HG03442 (cell line): ENCODE measurements around the gene CTNNA2.

ENCODE experiments used
- ATAC-seq: cut with Tn5 transposase; IDR thresholded peaks from one replicate; pipeline ENCODE4 v1.9.1; 2021; ENCODE audit warnings: mild to moderate bottlenecking, moderate library complexity; ENCODE audit not compliant: unreplicated experiment

The CTNNA2 gene

DNA sequence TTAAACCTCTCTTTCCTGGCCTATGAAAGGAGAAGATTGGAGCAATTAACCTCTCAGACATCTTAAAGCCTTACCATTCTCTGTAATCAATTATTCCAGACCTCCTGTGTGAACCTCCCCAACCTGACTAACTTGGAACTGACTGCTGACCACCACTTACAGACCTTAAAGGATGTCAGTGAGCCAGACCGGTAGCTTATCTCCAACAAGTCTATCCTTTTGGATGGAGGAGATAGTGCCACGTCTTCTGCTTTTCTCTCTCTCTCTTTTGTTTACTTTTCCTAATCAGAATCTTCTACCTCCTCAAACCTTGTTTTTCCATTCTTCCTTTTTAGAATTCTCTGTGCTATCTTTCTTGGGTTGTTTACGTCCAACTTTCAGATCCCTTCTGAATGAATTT, 734.5 kb downstream of the CTNNA2 start:
- ATAC-seq, result no peak

DNA sequence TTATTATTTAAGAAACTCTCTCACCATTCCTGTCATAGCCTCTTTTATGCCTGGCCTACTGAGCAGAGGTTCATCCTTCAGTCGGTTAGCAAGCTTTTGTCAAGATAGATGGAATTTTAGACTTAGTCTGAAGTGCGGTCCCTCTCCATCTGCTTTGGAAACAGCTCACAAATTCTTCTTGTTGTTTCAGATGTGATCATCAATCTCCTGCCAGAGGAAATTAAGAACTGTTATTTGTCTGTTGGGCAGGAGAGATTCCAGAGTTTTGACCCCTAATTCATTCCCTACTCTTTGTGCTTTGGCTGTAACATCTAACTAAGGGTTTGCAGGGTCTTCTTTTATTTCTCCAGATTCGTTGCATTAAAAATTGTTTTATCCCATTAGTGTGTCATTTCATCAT, 735.3 kb downstream of the CTNNA2 start:
- no peak for ATAC-seq

DNA sequence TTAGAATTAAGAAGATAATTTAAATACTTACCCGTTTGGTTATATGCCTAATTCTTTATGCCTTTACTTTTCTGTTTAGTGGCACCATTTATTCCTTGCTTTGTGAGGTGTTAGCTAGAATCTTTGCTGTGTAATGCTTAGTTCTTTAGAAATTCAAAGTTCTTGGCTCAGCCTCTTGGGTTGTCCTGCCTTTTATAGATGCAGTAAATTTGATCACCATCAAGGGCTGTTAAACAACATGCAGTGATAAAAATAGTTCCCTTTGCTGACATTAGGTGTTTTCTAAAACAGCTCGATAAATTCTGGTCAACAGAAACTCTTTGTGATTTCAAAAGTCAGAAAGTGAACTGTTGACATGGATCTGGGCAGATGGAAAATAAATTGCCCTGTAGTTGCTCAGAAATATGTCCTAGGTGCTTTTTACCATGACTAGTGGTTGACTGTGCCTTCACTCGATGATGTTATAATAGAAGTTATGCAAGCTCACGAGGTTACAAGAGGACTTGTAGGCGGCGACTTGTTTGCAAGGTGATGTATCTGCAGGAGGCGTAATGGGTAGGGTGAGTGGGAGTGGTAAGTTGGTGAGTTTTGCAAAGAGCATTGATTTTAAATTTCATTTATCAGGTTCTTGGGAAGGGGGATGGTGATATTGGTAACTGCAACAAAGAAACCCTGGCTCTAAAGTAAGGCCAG, 739.6 kb downstream of the CTNNA2 start:
- no peak for ATAC-seq

DNA sequence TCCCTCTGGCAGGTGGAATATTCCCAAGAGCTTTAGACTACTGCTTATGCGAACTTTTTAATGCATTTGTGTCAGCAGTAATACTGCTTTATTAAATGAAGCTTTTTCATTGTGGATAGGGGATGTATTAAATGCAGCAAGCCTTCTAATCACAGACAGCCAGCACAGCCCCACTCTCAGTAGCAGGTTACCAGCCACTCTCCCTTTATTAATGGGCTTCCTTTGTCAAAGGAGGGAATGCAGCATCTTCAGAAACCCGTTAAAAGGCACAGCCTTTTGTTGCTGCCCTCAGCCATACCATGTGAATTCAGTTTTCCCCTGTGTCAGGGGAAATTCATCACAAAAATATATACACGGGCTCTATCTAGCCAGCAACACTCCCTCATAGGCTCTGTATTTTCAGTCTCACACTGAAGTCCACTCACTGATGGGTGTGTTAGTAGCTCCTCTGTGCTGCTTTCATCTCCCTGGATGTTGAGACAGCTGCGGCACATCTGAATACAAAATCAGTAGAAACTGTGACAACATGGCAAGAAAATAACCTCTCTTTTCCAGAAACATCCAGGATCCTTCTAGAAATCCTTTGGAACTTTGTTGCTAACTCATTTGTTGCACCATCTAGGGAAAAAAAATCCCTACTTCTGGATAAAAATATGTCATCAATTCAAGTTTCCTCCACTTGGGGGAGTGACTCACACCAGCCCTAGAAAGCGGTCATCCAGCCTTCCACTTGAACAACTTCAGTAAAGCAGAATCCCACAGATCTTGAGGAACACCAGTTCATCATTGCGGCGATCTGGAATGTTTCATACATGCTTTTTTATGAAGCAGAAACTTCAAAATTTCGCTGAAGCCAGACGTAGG, 743.3 kb downstream of the CTNNA2 start:
- ATAC-seq, result no peak

DNA sequence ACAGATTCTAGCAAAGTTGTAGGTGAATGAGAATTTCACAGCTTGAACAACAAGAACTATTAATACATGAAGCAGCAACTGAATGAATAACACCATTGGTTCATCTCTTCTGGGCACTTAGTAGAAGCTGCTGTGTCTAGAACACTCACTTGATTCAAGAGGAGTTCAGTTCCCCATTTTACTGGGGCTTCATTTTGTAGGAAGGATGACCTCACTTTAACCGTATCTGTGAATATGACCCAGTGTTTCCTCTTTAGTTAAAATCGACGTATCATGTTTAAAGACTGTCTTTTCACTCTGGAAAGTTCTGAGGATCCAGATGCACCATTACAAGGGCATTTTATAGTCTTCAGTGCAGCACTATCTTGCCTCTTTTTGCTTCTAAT, 743.9 kb downstream of the CTNNA2 start:
- no peak for ATAC-seq

DNA sequence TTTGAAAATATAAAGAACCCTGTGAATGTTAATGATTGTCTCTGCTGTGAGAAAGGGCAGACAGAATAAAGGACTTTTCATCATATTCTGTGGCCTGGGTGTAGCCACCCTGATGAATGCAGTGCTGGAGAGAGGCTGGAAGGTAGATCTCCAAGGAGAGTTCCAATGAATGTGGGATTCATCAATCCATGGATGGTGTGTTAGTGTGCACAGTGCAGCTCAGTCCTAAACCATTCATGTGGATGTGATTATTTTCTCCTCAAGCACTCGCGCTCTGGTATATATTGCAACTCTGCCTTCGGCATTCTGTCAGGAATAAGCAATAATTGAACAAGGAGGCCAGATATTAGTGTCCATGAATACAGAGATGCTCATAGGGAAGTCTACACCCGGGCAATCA, 744.6 kb downstream of the CTNNA2 start:
- ATAC-seq, result no peak

DNA sequence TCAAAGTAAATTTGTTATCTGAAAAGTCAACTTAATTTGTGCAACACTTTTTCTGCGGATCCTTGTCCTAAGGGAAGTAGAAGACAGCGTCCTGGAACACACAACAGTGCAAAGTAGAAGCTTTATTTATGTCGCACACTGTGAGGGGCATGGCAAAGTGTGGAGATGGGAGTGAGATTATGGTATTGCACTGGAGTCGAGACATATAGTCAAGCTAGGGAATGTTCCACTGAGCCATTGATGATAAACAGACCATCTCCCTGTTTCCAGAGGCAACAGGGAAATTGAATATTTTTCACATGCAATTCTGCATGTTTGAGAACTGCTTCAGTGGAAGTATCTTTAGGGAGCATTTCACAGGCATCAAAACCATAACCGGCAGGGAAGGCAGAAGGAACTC, 745.5 kb downstream of the CTNNA2 start:
- ATAC-seq, result no peak

DNA sequence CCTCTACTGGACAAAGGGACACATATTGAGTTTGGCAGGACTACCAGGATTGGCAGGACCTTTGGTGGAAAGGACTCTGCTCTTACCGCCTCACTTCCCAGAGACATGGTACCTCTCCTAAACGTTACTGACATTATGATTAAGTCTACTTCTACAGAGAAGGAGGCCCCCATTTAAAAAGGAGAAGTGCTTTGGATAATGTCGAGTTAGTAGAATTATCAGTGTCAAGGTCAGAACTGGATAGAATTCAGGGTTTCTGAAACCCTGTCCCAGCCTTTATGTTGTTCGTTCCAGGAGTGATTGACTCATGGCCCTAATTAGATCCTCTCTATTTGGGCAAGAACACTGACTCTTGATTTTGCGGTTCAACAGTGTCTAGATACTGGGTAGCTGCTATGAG, 745.9 kb downstream of the CTNNA2 start:
- no peak for ATAC-seq

DNA sequence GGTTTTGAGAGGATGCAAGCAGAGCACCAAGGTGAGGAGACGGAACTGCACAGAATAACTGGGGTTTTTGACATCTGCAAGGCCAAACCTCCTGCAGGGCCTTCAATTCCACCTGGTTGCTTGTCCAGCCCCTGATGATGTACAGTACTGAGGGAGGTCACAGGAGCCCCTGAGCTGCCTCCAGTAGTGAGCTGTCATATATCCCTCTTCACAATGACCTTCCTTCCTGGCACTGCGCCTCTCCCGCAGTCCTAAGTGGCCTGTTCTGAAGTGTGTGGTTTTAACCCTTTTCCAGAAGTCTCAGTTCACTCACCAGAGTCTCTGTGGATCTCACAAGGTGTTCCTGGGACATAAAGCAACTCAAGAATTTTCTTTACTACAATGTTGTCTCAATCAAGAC, 746.4 kb downstream of the CTNNA2 start:
- ATAC-seq, result no peak

DNA sequence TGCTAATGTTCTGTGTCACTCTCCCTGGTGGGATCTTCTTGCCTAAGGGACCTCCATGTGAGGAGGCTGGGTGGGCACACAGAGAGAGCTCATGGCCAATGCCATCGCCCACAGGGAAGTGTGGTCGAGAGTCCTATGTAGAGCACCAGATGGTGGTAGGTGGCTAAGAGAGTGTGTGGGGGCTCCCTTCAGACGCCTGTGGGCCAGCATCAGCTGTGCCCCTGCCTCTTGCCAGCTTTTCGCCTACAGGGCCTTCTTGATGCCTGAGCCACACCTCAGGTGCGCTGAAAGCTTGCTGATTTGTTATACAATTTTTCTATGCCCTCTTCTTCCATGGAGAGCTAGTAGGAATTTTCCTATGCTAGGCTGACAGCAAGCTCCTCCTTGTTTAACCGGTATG, 753.4 kb downstream of the CTNNA2 start:
- no peak for ATAC-seq

DNA sequence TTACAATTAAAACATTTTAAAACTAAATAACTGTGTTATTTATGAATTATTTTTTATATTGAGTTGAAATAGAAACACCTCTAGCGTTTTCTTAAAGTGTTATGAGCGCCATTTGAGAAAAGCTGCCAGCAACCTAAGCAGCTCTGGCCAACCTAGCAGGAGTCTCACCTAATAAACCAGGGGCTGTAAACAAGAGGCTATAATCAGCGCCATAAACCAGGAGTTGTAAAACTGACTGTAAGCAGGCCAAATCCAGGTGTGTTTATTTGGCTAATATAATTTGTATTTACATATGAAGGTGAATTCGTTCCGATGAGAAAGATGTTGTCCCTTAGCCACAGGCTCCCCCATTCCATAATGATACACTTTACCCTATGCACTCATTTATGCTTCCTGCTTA, 757.0 kb downstream of the CTNNA2 start:
- no peak for ATAC-seq

DNA sequence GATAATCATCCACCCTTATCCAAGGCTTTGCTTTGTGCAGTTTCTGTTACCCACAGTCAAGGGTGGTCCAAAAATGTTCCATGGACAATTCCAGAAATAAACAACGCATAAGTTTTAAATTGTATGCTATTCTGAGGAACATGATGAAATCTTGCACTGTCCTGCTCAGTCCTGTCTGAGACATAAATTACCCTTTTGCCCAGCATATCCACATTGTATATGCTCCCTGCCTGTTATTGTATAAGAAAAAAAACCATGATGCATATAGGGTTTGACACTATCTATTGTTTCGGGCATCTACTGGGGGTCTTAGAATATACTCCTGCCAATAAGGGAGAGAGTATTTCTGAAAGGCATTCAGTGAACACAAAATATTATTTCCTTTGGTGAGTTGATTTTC, 767.7 kb downstream of the CTNNA2 start:
- ATAC-seq, result no peak

DNA sequence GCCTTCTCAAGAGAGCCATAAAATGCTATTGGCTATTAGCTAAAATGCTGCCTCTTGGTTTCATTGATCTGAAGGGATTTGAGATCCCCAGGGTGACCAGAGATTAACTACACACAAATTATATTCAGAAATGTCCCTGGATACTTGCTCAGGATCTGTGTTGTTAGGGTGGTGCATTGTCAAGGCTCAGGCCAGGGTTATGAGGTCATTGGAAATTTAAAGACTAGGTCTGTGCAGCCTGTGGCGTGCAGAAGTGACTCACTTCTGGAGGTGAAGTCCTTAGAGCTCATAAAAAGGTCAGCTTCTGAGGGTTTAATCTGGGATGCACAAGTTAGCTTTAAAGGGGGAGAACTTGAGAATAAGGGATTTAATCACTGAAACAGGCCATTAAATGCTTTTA, 768.2 kb downstream of the CTNNA2 start:
- ATAC-seq, result no peak

DNA sequence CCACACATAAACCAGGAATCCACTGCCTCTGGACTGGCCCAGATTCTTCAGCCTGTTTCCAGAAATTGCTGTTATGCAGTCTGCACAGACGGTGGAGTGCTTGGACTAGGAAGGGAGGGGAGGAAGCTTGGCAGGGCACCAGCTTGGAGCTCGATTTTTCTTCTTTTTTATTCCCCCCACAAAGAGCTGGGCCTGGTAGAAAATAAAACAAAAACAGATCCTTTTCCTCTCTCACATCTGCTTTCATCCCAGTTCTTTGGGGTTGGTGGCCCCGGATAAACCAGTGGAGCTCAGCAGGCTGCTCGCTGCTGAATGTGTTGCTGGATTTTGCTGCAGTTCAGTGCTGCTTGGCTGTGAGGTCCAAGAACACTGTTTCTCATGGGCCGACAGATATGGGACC, 775.7 kb downstream of the CTNNA2 start:
- no peak for ATAC-seq

DNA sequence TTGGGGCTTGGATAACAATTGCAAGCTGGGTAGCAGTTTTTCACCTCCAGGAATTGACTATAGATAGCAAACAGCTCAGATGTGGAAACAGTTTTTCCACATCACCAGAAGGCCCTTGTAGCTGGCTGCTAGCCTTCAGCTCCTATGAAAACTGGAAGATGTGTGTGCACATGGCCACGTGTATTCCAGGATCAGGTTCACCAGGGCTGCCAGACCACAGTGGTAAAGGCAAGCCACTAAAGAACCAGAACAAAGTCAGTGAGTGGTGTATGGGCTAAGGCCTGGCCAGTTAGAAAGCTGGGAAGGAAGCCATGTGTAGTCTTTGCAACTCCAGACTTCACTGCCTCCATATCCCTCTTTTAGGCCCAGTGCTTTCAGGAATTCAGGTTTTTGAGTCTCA, 778.8 kb downstream of the CTNNA2 start:
- ATAC-seq, result no peak

DNA sequence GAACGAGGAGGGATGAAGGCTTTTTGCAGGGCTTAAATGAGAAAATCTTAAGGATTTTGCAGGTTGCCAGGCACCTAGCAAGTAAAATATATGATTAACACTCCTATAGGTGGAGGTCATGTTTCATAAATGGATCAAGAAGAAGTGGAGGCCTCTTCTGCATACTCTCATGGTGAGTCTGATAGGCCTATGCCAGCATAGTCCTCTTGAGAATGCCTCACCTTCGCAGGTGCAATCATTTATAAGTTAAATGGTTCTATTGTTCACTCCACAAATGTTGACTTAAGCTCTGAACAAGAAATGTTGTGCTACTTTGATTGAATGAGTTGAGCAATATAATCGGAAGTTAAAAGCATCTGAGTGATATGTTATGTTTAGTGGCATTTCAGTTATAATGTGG, 779.6 kb downstream of the CTNNA2 start:
- no peak for ATAC-seq

DNA sequence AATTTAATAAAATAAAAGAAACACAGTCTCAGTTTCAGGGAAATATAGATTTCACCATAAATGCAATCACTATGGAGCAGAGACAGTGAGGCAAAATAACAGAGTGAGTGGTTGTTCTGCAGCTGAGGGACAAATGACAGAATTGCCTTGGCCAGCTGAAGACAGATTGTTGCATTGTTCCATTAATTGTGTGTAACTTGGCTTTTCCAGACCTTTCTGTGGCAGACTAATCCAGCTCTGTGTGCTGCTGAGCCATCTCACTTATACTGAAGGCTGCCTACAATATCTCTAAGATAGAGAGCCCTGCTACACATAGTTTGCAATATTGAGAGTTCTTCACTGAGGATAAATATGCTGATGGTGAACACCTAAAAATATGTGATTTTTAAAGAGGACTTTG, 780.2 kb downstream of the CTNNA2 start:
- no peak for ATAC-seq

DNA sequence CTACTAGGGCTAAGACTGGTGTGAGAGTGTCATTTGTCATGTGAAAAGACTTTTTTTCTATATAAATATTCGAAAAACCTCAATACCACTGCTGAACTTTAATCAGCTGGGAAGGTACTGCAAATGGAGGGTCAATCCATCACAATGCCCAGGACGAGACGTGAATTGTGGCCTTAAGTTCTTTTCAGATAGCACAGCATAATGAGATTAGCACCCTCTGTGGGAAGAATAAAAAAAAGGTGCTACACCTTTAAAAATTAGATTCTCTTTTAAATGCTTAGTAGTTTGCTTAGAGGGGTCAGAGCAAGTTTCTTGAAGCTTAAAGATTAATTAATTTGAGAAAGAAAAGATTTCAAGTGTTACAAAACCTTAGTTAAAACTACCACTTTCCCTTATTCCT, 786.1 kb downstream of the CTNNA2 start:
- ATAC-seq, result no peak

DNA sequence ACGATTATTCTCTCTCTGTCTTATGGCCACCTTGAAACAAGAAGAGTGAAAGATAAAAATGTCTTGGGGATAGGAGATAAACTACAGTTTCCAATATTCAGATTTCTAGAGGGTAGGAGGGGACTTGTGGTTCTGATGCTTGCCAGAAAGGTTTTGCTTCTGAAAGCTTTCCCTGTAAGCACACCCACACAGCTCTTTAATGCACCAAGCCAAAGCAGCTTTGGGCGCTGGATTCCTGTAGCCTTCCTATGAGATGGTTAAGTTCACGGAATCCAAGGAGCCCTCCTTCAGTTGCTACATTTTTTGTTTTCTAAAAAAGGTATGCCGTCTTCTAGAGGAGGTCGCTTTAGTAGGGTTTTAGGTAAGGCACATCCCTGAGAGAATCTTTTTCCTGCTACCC, 786.8 kb downstream of the CTNNA2 start:
- no peak for ATAC-seq

DNA sequence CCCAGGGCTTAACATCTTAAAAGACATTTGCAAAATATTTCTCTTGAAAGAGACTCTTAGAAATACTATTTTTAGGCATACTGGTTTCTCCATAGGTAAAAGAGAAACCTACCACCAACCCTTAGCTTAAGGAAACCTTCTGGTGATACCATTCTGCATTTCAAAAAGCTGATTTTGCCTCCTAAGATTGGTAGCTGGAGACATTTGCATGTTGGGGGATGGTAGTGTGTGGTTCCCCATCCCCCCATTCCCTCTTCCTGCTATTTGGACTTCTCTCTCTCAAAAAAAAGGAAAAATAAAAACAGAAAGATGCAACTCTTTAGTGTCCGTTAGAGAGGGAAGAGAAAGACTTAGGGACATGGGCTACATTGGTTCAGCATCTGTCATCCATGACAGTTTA, 787.5 kb downstream of the CTNNA2 start:
- no peak for ATAC-seq

DNA sequence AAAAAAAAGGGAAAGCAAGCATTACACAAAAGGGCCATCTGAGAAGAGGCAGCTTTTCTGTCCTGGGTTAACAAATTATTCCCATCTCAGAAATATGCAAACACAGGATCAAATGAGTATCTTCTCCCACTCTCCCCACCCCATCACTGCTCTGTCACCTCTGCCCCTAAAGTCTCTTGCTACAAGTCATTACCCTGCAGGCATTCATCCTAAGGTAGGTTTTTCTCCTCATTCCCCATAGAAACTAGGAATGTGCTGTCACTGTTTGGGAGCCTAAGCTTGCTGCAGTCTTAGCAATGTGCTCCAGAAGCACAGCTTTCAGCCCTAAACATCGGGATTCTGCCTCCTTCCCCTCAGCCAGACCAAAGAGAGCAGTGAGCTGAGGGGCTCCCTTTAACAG, 788.1 kb downstream of the CTNNA2 start:
- no peak for ATAC-seq

DNA sequence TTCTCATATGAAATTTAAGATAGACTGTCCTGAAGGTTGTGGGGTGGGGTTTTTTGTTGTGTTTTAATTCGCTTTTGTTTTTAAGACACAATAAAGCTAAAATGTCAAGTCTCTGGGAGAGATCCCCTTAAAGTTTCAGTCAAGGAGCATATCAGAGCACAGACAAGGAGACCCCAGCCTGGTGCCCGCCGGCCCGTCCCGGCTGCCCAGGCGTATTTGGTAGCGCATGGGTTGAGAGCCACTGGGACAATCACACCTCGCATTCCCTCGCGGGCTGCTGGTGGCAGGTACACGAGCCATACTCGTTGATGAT, 789.1 kb downstream of the CTNNA2 start:
- no peak for ATAC-seq
